IPS DF 4.7 (cell line): ENCODE results near the gene ANKS3.

Source experiments
- DNase-seq: peaks from one replicate; pipeline ENCODE4 v3.0.0-alpha.2; 2013; ENCODE audit warnings: low spot score; ENCODE audit errors: extremely low read depth

The ANKS3 gene

GRCh38 chr16:4651827-4652226 is 82.2 kb downstream of the ANKS3 start:
- no peak for DNase-seq

GRCh38 chr16:4650443-4651074 is 83.5 kb downstream of the ANKS3 start:
- peak; percentile 66 for DNase-seq

- no peak for DNase-seq
Measured at GRCh38 chr16:4649744-4650442, 84.2 kb downstream of the ANKS3 start.

DNA sequence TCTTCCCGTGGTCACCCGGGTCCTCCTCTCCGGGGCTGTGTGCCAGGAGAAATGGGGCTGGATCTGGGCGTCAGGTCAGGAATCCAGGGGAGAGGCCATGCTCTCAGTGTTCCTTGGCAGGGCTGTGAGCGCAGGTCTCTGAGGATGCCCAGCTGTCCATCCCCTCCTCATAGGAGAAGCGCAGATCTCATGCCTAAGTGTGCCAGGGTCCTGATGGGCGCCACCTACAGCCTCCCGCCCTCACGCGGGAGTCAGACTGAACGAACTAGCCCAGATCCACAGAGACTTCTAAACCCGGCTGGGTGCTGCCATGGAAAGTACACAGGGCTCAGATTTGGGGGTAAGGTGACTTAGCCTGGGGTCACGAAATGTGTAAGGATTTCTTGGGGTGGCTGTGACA is 85.2 kb downstream of the ANKS3 start:
- DNase-seq: no peak

- no peak for DNase-seq
Measured at GRCh38 chr16:4647644-4647980, 86.5 kb downstream of the ANKS3 start.

GRCh38 chr16:4646773-4647643 is 87.1 kb downstream of the ANKS3 start:
- DNase-seq: no peak
